BE2C (cell line): ENCODE data around the gene CFAP299.

Experiments used
- DNase-seq: peaks from one replicate; pipeline ENCODE4 v3.0.0-alpha.2; 2020
- H3K27me3 ChIP-seq: fragments of 250-450 bp; sonication (Bioruptor Pico); 2 replicates; pipeline ENCODE4 v1.5.1; 2020; ENCODE audit warnings: mild to moderate bottlenecking
- H3K36me3 ChIP-seq: fragments of 250-450 bp; sonication (Bioruptor Pico); 2 replicates; pipeline ENCODE4 v1.5.1; 2020; ENCODE audit warnings: mild to moderate bottlenecking
- H3K4me1 ChIP-seq: fragments of 250-450 bp; sonication (Bioruptor Pico); 2 replicates; pipeline ENCODE4 v1.5.1; 2020
- H3K4me3 ChIP-seq: 2 replicates; pipeline ENCODE4 v1.5.1; 2011; ENCODE audit warnings: low read depth, low read length
- H3K9me3 ChIP-seq: fragments of 250-450 bp; sonication (Bioruptor Pico); 2 replicates; pipeline ENCODE4 v1.5.1; 2020
- TF ChIP-seq, protein P1 (sequence below): IDR thresholded peaks from 2 replicates; pipeline ENCODE4 v1.5.1; 2012; ENCODE audit warnings: mild to moderate bottlenecking, low read depth, low read length

Gene CFAP299

DNA sequence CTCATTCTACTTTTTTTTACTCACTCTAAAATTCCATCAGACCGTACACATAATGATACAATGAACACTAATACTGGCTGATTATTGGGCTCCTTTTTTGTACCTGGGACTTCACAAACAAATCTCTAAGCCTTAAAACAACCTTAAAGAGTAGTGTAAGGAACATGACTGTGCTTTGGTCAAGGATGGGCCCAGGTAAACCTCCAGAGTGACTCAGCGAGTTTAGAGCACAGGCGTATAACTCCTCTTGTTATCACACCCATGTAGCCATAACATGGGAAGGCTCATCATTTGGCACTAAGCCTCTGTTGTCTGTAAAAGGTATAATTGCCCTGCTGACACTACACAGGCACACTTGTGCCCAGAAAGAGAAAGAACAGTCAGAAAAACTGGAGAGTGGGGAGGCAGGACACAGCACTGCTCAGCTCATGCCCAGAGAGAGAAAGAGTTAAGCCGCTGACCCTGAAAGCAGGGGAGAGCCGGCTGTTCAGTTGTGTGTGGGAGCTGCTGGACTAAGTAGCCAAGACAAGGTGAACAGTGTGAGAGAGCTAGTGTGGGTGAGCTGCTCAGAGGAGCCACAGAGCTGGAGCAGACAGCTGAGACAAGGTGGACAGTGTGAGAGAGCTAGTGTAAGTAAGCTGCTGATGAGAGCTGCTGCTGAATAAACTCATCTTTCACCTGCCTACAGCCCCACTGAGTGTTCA lies 375.4 kb downstream of the CFAP299 start:
- TF ChIP-seq, protein P1, sequence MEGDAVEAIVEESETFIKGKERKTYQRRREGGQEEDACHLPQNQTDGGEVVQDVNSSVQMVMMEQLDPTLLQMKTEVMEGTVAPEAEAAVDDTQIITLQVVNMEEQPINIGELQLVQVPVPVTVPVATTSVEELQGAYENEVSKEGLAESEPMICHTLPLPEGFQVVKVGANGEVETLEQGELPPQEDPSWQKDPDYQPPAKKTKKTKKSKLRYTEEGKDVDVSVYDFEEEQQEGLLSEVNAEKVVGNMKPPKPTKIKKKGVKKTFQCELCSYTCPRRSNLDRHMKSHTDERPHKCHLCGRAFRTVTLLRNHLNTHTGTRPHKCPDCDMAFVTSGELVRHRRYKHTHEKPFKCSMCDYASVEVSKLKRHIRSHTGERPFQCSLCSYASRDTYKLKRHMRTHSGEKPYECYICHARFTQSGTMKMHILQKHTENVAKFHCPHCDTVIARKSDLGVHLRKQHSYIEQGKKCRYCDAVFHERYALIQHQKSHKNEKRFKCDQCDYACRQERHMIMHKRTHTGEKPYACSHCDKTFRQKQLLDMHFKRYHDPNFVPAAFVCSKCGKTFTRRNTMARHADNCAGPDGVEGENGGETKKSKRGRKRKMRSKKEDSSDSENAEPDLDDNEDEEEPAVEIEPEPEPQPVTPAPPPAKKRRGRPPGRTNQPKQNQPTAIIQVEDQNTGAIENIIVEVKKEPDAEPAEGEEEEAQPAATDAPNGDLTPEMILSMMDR, result no peak
- no peaks in the 10 kb centered on the region for H3K4me1 ChIP-seq
- H3K4me3 ChIP-seq, result no peak overlapping the region
- no peaks in the 10 kb centered on the region for H3K27me3 ChIP-seq
- H3K9me3 ChIP-seq, result no peaks in the 10 kb centered on the region
- DNase-seq, result no peak
- H3K36me3 ChIP-seq, result no peaks in the 10 kb centered on the region

DNA sequence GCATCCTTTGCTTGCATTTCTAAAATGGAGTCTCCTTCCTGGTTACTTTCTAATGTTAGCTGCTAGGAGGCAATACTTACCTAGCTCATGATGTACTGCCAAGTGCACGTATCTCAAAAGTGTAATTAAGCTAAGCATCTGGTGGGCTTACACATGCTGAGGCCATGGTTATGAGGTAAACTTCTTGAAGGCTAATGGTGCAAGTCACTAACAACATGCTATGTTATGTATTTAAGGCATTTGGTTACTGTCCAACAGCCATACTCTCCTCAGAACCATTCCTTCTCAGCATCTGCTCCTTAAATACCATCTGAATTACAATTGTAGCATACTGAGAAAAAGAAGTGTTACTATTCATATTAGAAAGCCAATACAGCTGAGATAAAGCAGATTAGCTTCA lies 376.4 kb downstream of the CFAP299 start:
- H3K9me3 ChIP-seq, result no peaks in the 10 kb centered on the region
- H3K36me3 ChIP-seq, result no peaks in the 10 kb centered on the region
- TF ChIP-seq, protein P1, result no peak
- no peak for DNase-seq
- no peaks in the 10 kb centered on the region for H3K4me1 ChIP-seq
- H3K27me3 ChIP-seq, result no peaks in the 10 kb centered on the region
- no peak overlapping the region for H3K4me3 ChIP-seq

DNA sequence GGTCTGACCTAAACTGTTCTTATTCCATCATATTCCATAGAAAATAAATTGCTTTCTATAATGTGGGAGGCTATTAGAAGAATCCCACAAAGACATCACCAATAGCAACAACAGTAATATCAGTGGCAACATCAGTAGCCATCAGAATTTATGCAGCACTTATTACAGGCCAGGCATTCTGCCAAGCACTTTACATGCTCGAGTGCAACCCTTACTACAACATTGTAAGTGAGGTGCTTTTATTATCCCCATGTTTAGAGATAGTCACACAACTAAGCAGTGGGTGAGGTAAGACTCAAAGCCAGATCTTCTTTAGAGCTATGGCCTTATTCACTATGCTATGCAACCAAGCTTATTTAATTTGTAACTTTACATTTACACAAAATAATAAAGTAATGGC lies 377.9 kb downstream of the CFAP299 start:
- TF ChIP-seq, protein P1, result no peak
- H3K36me3 ChIP-seq, result no peaks in the 10 kb centered on the region
- H3K27me3 ChIP-seq, result no peaks in the 10 kb centered on the region
- H3K4me1 ChIP-seq, result no peaks in the 10 kb centered on the region
- no peaks in the 10 kb centered on the region for H3K9me3 ChIP-seq
- H3K4me3 ChIP-seq, result no peak overlapping the region
- no peak for DNase-seq

DNA sequence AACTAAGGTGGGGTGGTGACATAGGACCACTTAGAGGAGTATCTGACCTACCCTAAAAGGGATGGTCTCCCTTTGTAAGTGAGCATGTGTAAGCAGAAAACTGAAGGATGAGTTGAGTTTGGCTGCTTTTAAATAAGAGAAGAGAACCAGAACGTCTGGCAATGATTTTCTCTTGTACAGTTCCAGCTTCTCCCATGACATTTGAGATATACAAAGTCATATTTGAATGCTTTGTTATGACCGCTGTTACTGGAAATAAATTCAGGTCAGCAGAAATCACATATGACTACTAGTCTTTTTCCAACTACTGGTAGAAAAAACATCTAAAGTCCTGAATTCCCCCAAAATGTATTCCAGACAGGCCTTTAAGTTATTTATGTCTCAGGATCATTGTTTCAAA lies 381.7 kb downstream of the CFAP299 start:
- Histone ChIP-seq H3K9me3 (no peaks in the 10 kb centered on the region), H3K36me3 (no peaks in the 10 kb centered on the region), H3K4me1 (no peaks in the 10 kb centered on the region), H3K4me3 (no peak overlapping the region), H3K27me3 (no peaks in the 10 kb centered on the region)
- TF ChIP-seq, protein P1, result no peak
- no peak for DNase-seq

DNA sequence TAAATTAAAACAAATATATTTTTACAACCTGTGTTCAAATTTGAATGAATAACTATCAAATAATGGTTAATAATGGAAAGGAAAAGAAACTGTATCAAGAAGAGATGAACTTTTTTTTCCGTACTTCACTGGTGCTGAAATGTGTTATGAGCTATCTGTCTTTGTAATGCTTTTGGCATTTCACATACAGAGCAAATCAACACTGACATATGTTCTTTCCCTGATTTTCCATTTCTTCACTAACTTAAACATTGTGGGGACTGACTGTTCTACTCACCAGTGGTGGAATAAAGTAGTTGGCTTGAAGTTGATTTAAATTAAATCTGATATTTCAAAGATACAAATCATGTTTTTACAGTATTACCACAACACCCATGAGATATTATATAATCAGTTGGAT lies 390.9 kb downstream of the CFAP299 start:
- no peaks in the 10 kb centered on the region for H3K4me1 ChIP-seq
- TF ChIP-seq, protein P1, result no peak
- no peaks in the 10 kb centered on the region for H3K36me3 ChIP-seq

DNA sequence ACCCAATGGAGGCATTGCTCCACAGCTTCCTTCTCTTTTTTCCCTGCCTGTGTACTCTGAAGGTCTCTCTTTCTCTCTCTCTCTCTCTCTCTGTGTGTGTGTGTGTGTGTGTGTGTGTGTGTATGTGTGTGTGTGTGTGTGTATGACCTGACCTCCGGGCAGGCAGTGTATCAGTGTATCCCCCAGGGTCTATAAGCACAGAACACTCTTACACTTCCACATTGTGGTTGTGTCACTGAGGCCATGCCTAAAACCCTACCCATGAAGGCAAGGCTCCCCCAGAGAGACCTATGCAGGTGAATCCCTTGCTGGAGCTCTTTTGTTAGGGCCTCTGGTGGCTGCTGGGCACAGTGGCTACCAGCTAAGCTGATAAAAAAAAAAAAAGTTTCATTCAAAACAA lies 394.6 kb downstream of the CFAP299 start:
- no peak for DNase-seq
- no peaks in the 10 kb centered on the region for H3K36me3 ChIP-seq
- no peaks in the 10 kb centered on the region for H3K9me3 ChIP-seq
- TF ChIP-seq, protein P1, result no peak
- H3K4me3 ChIP-seq, result no peak overlapping the region
- no peaks in the 10 kb centered on the region for H3K27me3 ChIP-seq
- no peaks in the 10 kb centered on the region for H3K4me1 ChIP-seq

More for the DNA sequence above, 390.9 kb downstream of the CFAP299 start:
- H3K9me3 ChIP-seq, result no peaks in the 10 kb centered on the region
- DNase-seq, result no peak
- no peak overlapping the region for H3K4me3 ChIP-seq
- H3K27me3 ChIP-seq, result no peaks in the 10 kb centered on the region
